Epidermal melanocyte (primary cell): ENCODE measurements around the gene PTMA.
A peak's percentile ranks its signal among the peaks of the same experiment; 100 is the strongest.
"Not testable (repeated sequence)": the region's sequence is repeated elsewhere in the genome, so short reads cannot be mapped to it uniquely, and the experiment has no call there.

Experiments used
- DNase-seq: peaks from one replicate; pipeline ENCODE4 v3.0.0; 2011; ENCODE audit warnings: low spot score; ENCODE audit not compliant: insufficient read length

Gene PTMA

GRCh38 chr2:231715499-231715837 lies 7.1 kb downstream of the PTMA start:
- DNase-seq: no peak

- no peak for DNase-seq
These were observed 7.8 kb downstream of the PTMA start for GRCh38 chr2:231715988-231716616.

GRCh38 chr2:231716666-231717280 lies 8.4 kb downstream of the PTMA start:
- no peak for DNase-seq

GRCh38 chr2:231717281-231718171 lies 9.2 kb downstream of the PTMA start:
- no peak for DNase-seq

GRCh38 chr2:231718799-231719198 lies 10.5 kb downstream of the PTMA start:
- DNase-seq: no peak

GRCh38 chr2:231720292-231720986 lies 12.1 kb downstream of the PTMA start:
- no peak for DNase-seq

- no peak for DNase-seq
These were observed 13.0 kb downstream of the PTMA start for GRCh38 chr2:231720987-231721966.

GRCh38 chr2:231722721-231723307 lies 14.5 kb downstream of the PTMA start:
- DNase-seq: no peak

- DNase-seq: no peak
These were observed 17.2 kb downstream of the PTMA start for GRCh38 chr2:231725476-231725875.

- DNase-seq: no peak
These were observed 18.0 kb downstream of the PTMA start for GRCh38 chr2:231726276-231726675.

GRCh38 chr2:231727621-231728020 lies 19.3 kb downstream of the PTMA start:
- no peak for DNase-seq

- DNase-seq: no peak
These were observed 24.3 kb downstream of the PTMA start for GRCh38 chr2:231732604-231733003.

GRCh38 chr2:231737761-231738160 lies 29.4 kb downstream of the PTMA start:
- no peak for DNase-seq

GRCh38 chr2:231743376-231744116 lies 35.2 kb downstream of the PTMA start:
- peak; percentile 72 for DNase-seq

GRCh38 chr2:231745303-231746038 lies 37.1 kb downstream of the PTMA start:
- no peak for DNase-seq

- not testable (repeated sequence) for DNase-seq
These were observed 40.0 kb downstream of the PTMA start for GRCh38 chr2:231748153-231748896.

- not testable (repeated sequence) for DNase-seq
These were observed 40.7 kb downstream of the PTMA start for GRCh38 chr2:231749016-231749415.
